NCI-H82 treated with DMSO at 0.1 percent for 48 hours (cell line): ENCODE measurements around the gene SPACA5.
A peak's percentile ranks its signal among the peaks of the same experiment; 100 is the strongest.
"Not testable (repeated sequence)": the region's sequence is repeated elsewhere in the genome, so short reads cannot be mapped to it uniquely, and the experiment has no call there.

Experiments
- DNase-seq: peaks from one replicate; lab custom pipeline; 2025; ENCODE audit not compliant: unreplicated experiment; lab: John Stamatoyannopoulos, UW

Gene SPACA5

GRCh38 chrX:48021026-48021900, 14.5 kb downstream of the SPACA5 start:
- DNase-seq = peak; percentile 85

GRCh38 chrX:48022100-48022499, 15.3 kb downstream of the SPACA5 start:
- no peak for DNase-seq

- no peak for DNase-seq
Measured at GRCh38 chrX:48022738-48023137, 15.9 kb downstream of the SPACA5 start.

- peak; percentile 50 for DNase-seq
Measured at GRCh38 chrX:48025561-48025960, 18.8 kb downstream of the SPACA5 start.

- DNase-seq = peak; percentile 25
Measured at GRCh38 chrX:48027545-48027944, 20.8 kb downstream of the SPACA5 start.

- no peak for DNase-seq
Measured at GRCh38 chrX:48028091-48028490, 21.3 kb downstream of the SPACA5 start.

- DNase-seq = no peak
Measured at GRCh38 chrX:48030237-48030636, 23.4 kb downstream of the SPACA5 start.

GRCh38 chrX:48030641-48031173, 23.9 kb downstream of the SPACA5 start:
- DNase-seq = not testable (repeated sequence)

GRCh38 chrX:48035891-48036290, 29.1 kb downstream of the SPACA5 start:
- no peak for DNase-seq

- no peak for DNase-seq
Measured at GRCh38 chrX:48043056-48043455, 36.3 kb downstream of the SPACA5 start.

GRCh38 chrX:48045410-48046311, 38.9 kb downstream of the SPACA5 start:
- DNase-seq = no peak

GRCh38 chrX:48046846-48047245, 40.1 kb downstream of the SPACA5 start:
- no peak for DNase-seq

GRCh38 chrX:48058621-48059295, 52.0 kb downstream of the SPACA5 start:
- DNase-seq = no peak

GRCh38 chrX:48059296-48059639, 52.5 kb downstream of the SPACA5 start:
- no peak for DNase-seq
